MM.1S (cell line): Measurements from ENCODE around the gene UBE2S.
A peak's percentile ranks its signal among the peaks of the same experiment; 100 is the strongest.

ENCODE experiments used
- DNase-seq: peaks from one replicate; pipeline ENCODE4 v3.0.0-alpha.2; 2015
- H2AFZ ChIP-seq: fragments of 300-600 bp; sonication (generic); 2 replicates; pipeline ENCODE4 v1.6.0; 2016; ENCODE audit warnings: antibody characterized with exemption, low read length
- H3F3A ChIP-seq: fragments of 300-600 bp; sonication (generic); 2 replicates; pipeline ENCODE4 v1.6.1; 2016; ENCODE audit warnings: mild to moderate bottlenecking, antibody characterized with exemption, low read length, moderate library complexity, mixed read lengths; ENCODE audit not compliant: insufficient read depth
- H3K27ac ChIP-seq: fragments of 300-600 bp; sonication (generic); 2 replicates; pipeline ENCODE4 v1.5.1; 2016; ENCODE audit warnings: mild to moderate bottlenecking, low read length
- H3K27me3 ChIP-seq: fragments of 300-600 bp; sonication (generic); replicated peaks from 2 replicates; pipeline ENCODE4 v1.6.0; 2016; ENCODE audit warnings: low read length; ENCODE audit not compliant: insufficient read depth
- H3K36me3 ChIP-seq: fragments of 300-600 bp; sonication (generic); replicated peaks from 2 replicates; pipeline ENCODE4 v1.6.1; 2016; ENCODE audit warnings: mild to moderate bottlenecking, low read length, mixed read lengths; ENCODE audit not compliant: insufficient read depth
- H3K4me1 ChIP-seq: fragments of 300-600 bp; sonication (generic); 2 replicates; pipeline ENCODE4 v1.6.1; 2016; ENCODE audit warnings: low read length, mixed read lengths
- H3K4me2 ChIP-seq: fragments of 300-600 bp; sonication (generic); 2 replicates; pipeline ENCODE4 v1.6.0; 2016; ENCODE audit warnings: low read depth, low read length
- H3K4me3 ChIP-seq: fragments of 300-600 bp; sonication (generic); 2 replicates; pipeline ENCODE4 v1.5.1; 2016; ENCODE audit warnings: low read length, mixed read lengths
- H3K79me2 ChIP-seq: fragments of 300-600 bp; sonication (generic); 2 replicates; pipeline ENCODE4 v1.6.1; 2016; ENCODE audit warnings: mixed run types, low read length, mixed read lengths
- H3K9ac ChIP-seq: fragments of 300-600 bp; sonication (generic); 2 replicates; pipeline ENCODE4 v1.6.1; 2016; ENCODE audit warnings: low read length, mixed read lengths
- H3K9me2 ChIP-seq: fragments of 300-600 bp; sonication (generic); replicated peaks from 2 replicates; pipeline ENCODE4 v1.6.1; 2016; ENCODE audit warnings: mild to moderate bottlenecking, low read length, mixed read lengths; ENCODE audit not compliant: insufficient read depth
- H3K9me3 ChIP-seq: fragments of 300-600 bp; sonication (generic); replicated peaks from 2 replicates; pipeline ENCODE4 v1.6.1; 2016; ENCODE audit warnings: mild to moderate bottlenecking, low read length, mixed read lengths; ENCODE audit not compliant: insufficient read depth
- H4K20me1 ChIP-seq: fragments of 300-600 bp; sonication (generic); 2 replicates; pipeline ENCODE4 v1.6.1; 2016; ENCODE audit warnings: mild to moderate bottlenecking, low read length, moderate library complexity, mixed read lengths; ENCODE audit not compliant: insufficient read depth
- CTCF ChIP-seq: fragments of 300-600 bp; sonication (generic); IDR thresholded peaks from 2 replicates; pipeline ENCODE4 v1.5.1; 2016; ENCODE audit warnings: antibody characterized with exemption, low read length, mixed read lengths
- EZH2 ChIP-seq: fragments of 300-600 bp; sonication (generic); optimal IDR thresholded peaks from 2 replicates; pipeline ENCODE3; 2017; ENCODE audit warnings: low read depth, mild to moderate bottlenecking, antibody characterized with exemption, low read length, mixed read lengths
- EZH2phosphoT487 ChIP-seq: fragments of 300-600 bp; sonication (generic); IDR thresholded peaks from 2 replicates; pipeline ENCODE4 v1.6.1; 2018; ENCODE audit warnings: antibody characterized with exemption, low read length

UBE2S gene

GRCh38 chr19:55353803-55354697, 53.5 kb downstream of the UBE2S start:
- H3K9ac ChIP-seq, result no peak overlapping the region
- peaks cover 66% of the 10 kb centered on the region for H3K27me3 ChIP-seq
- H4K20me1 ChIP-seq, result no peaks in the 10 kb centered on the region
- no peaks in the 10 kb centered on the region for H3K9me2 ChIP-seq
- H3K4me3 ChIP-seq, result peak overlapping the region; percentile 34; the same call in 1 of the 2 replicates
- H3K9me3 ChIP-seq, result no peaks in the 10 kb centered on the region
- peak overlapping the region; percentile 60 for H3K4me2 ChIP-seq
- DNase-seq, result no peak
- H3F3A ChIP-seq, result no peaks in the 10 kb centered on the region; the same call in 1 of the 2 replicates
- no peak for TF ChIP-seq CTCF
- TF ChIP-seq EZH2phosphoT487, result no peak
- TF ChIP-seq EZH2, result no peak
- H3K27ac ChIP-seq, result no peak overlapping the region
- no peaks in the 10 kb centered on the region for H3K79me2 ChIP-seq
- no peaks in the 10 kb centered on the region for H3K4me1 ChIP-seq
- H2AFZ ChIP-seq, result peak overlapping the region; percentile 4; the same call in 1 of the 2 replicates
- H3K36me3 ChIP-seq, result no peaks in the 10 kb centered on the region

GRCh38 chr19:55353356-55353802, 54.2 kb downstream of the UBE2S start:
- Histone ChIP-seq H3K9me3 (no peaks in the 10 kb centered on the region), H3K9me2 (no peaks in the 10 kb centered on the region), H3K79me2 (no peaks in the 10 kb centered on the region), H2AFZ (0 out of 2 replicates have a peak overlapping the region, but pooled peaks have one; percentile 4), H3F3A (no peaks in the 10 kb centered on the region; the same call in 1 of the 2 replicates), H3K27ac (no peak overlapping the region), H3K27me3 (peaks cover 66% of the 10 kb centered on the region), H4K20me1 (no peaks in the 10 kb centered on the region), H3K4me1 (no peaks in the 10 kb centered on the region), H3K4me2 (peak overlapping the region; percentile 60), H3K36me3 (no peaks in the 10 kb centered on the region), H3K9ac (no peak overlapping the region), H3K4me3 (peak overlapping the region; percentile 34; the same call in 1 of the 2 replicates)
- no peak for DNase-seq
- TF ChIP-seq EZH2 (peak; percentile 55), EZH2phosphoT487 (no peak)

DNA sequence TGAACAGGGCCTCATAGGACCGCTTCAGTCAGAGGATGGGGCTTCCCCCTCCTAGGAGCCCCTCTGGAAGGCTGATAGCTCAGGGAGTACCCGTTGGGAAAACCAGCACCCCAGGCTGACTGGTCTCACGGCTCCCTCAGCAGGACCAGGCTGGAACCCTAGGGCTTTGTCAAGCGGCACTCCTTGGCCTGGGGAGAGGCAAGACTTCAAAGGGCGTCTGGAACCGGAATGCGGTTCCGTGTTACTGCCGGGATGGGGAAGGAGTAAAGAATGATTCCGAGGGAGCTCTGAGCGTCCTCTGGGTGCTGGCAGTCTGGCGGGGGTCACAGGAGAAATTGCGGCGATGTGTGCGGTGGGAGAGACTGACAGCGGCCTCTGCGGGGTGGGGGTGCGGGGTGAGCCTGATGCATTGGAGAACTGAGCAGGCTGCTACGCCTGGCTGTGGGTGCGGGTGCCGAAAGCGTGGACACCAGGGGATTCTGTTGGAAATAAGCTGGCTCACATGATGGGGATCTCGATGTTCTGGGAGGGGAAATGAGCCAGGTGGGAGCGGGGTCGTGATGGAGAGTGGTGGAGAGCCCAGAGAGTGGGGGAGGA, 54.9 kb downstream of the UBE2S start:
- peaks cover 66% of the 10 kb centered on the region for H3K27me3 ChIP-seq
- H3K79me2 ChIP-seq, result no peaks in the 10 kb centered on the region
- H3K27ac ChIP-seq, result no peak overlapping the region
- no peak for TF ChIP-seq EZH2
- TF ChIP-seq EZH2phosphoT487, result no peak
- TF ChIP-seq CTCF, result no peak
- no peaks in the 10 kb centered on the region; the same call in 1 of the 2 replicates for H3F3A ChIP-seq
- DNase-seq, result no peak
- no peak overlapping the region for H2AFZ ChIP-seq
- H4K20me1 ChIP-seq, result no peaks in the 10 kb centered on the region
- H3K4me1 ChIP-seq, result no peaks in the 10 kb centered on the region
- H3K4me3 ChIP-seq, result no peak overlapping the region
- no peaks in the 10 kb centered on the region for H3K9me2 ChIP-seq
- H3K9me3 ChIP-seq, result no peaks in the 10 kb centered on the region
- H3K4me2 ChIP-seq, result no peak overlapping the region
- no peaks in the 10 kb centered on the region for H3K36me3 ChIP-seq
- H3K9ac ChIP-seq, result no peak overlapping the region
